Frontal cortex (tissue), 4 donors: ENCODE results near the gene KRTAP1-5. TPM values are rescaled to one million over a fixed set of nuclear protein-coding genes. Genes with fewer than 3 reads are reported as not detected.
"Not testable (repeated sequence)": the region's sequence is repeated elsewhere in the genome, so short reads cannot be mapped to it uniquely, and the experiment has no call there.

Experiments used
- DNase-seq, 2 donors: peaks; one replicate each; pipeline ENCODE4 v3.0.0; 2012; ENCODE audit warnings: low spot score in 2 of 2
- FAIRE-seq: peaks from 2 replicates; lab custom pipeline; 2012; peaks lifted over from hg19 to GRCh38; lab: Jason Lieb, UNC
- total RNA-seq: library from RNA; depleted of rRNA; stranded (reverse); fragments of >200 nt; gene quantifications from one replicate; pipeline ENCODE4 v1.2.3, GENCODE V29; 2014
- donor health status: control.
- donor health status: control.
- donor health status: control.

KRTAP1-5 gene
- total RNA-seq, 1 donor from 2014 or later, result not detected

GRCh38 chr17:41052566-41052965, 25.6 kb upstream of the KRTAP1-5 start:
- no peak for DNase-seq
- FAIRE-seq, result no peak

- no peak for FAIRE-seq
- no peak for DNase-seq
These were observed 22.1 kb upstream of the KRTAP1-5 start for GRCh38 chr17:41049110-41049509.

- DNase-seq, result no peak
- no peak for FAIRE-seq
These were observed 21.4 kb upstream of the KRTAP1-5 start for GRCh38 chr17:41048441-41048840.

- not testable (repeated sequence) for DNase-seq, FAIRE-seq
These were observed 19.9 kb upstream of the KRTAP1-5 start, which contains the start of gene KRTAP2-1 for GRCh38 chr17:41046735-41047465. KRTAP2-1 (minus strand) TSS chr17:41047316; CDS start chr17:41047267, 49 bp downstream.

- no peak for FAIRE-seq
- DNase-seq, result no peak
These were observed 15.9 kb upstream of the KRTAP1-5 start for GRCh38 chr17:41042953-41043352.

- DNase-seq, FAIRE-seq: not testable (repeated sequence)
These were observed 14.0 kb upstream of the KRTAP1-5 start, which contains the start of gene KRTAP1-1 for GRCh38 chr17:41040783-41041571. KRTAP1-1 (minus strand) TSS chr17:41041450; CDS start chr17:41041397, 53 bp downstream.

- FAIRE-seq (no peak), DNase-seq (no peak)
These were observed 10.9 kb upstream of the KRTAP1-5 start for GRCh38 chr17:41037853-41038350.

GRCh38 chr17:41034346-41034935, 7.4 kb upstream of the KRTAP1-5 start, which contains the start of gene KRTAP1-3:
KRTAP1-3 (minus strand) TSS chr17:41034874; CDS start chr17:41034821, 53 bp downstream.
- DNase-seq, FAIRE-seq: not testable (repeated sequence)

- DNase-seq (no peak), FAIRE-seq (no peak)
These were observed 2.7 kb upstream of the KRTAP1-5 start, which contains the start of gene KRTAP1-4 for GRCh38 chr17:41029633-41030245. KRTAP1-4 (minus strand) TSS chr17:41030195; CDS start chr17:41030078, 117 bp downstream.

- DNase-seq (no peak), FAIRE-seq (no peak)
These were observed 2.3 kb downstream of the KRTAP1-5 start for GRCh38 chr17:41024697-41025096.

- DNase-seq (no peak), FAIRE-seq (no peak)
These were observed 6.7 kb downstream of the KRTAP1-5 start for GRCh38 chr17:41020336-41020735.

- FAIRE-seq (no peak), DNase-seq (no peak)
These were observed 7.6 kb downstream of the KRTAP1-5 start for GRCh38 chr17:41019415-41019814.

GRCh38 chr17:41018541-41018940, 8.5 kb downstream of the KRTAP1-5 start:
- DNase-seq (no peak), FAIRE-seq (no peak)

- DNase-seq (no peak), FAIRE-seq (no peak)
These were observed 10.3 kb downstream of the KRTAP1-5 start for GRCh38 chr17:41016578-41017215.

- no peak for FAIRE-seq
These were observed 11.6 kb downstream of the KRTAP1-5 start for GRCh38 chr17:41015454-41015853.

GRCh38 chr17:41013606-41014005, 13.4 kb downstream of the KRTAP1-5 start:
- DNase-seq (no peak), FAIRE-seq (no peak)

More at GRCh38 chr17:41015454-41015853, 11.6 kb downstream of the KRTAP1-5 start:
- DNase-seq, result no peak

- FAIRE-seq (no peak), DNase-seq (no peak)
These were observed 13.8 kb downstream of the KRTAP1-5 start for GRCh38 chr17:41013181-41013580.

GRCh38 chr17:41012326-41013120, 14.5 kb downstream of the KRTAP1-5 start:
- no peak for FAIRE-seq
- DNase-seq, result no peak
